Stimulated activated CD4-positive, alpha-beta T cell treated with anti-CD3 and anti-CD28 coated beads, Interleukin-2, amount 100 ng/mL, for 4 hours (primary cell): ENCODE data around the gene CACNG6.
"Not testable (repeated sequence)": the region's sequence is repeated elsewhere in the genome, so short reads cannot be mapped to it uniquely, and the experiment has no call there.

Experiments
- DNase-seq: peaks from one replicate; pipeline ENCODE4 v3.0.0-alpha.2; 2020; ENCODE audit warnings: low read depth

The CACNG6 gene

GRCh38 chr19:54002495-54003315, 11.3 kb downstream of the CACNG6 start:
- DNase-seq, result no peak

GRCh38 chr19:54009440-54009839, 18.0 kb downstream of the CACNG6 start:
- DNase-seq, result no peak

- no peak for DNase-seq
These were observed 19.0 kb downstream of the CACNG6 start for GRCh38 chr19:54010474-54010873.

GRCh38 chr19:54011507-54012211, 20.2 kb downstream of the CACNG6 start:
- DNase-seq, result no peak

- DNase-seq, result no peak
These were observed 22.4 kb downstream of the CACNG6 start for GRCh38 chr19:54013866-54014265.

- DNase-seq, result no peak
These were observed 23.6 kb downstream of the CACNG6 start for GRCh38 chr19:54014920-54015560.

- DNase-seq, result no peak
These were observed 25.8 kb downstream of the CACNG6 start for GRCh38 chr19:54017261-54017660.

GRCh38 chr19:54021363-54021762, 29.9 kb downstream of the CACNG6 start:
- no peak for DNase-seq

GRCh38 chr19:54021932-54022331, 30.5 kb downstream of the CACNG6 start:
- DNase-seq, result no peak

- no peak for DNase-seq
These were observed 31.8 kb downstream of the CACNG6 start for GRCh38 chr19:54023191-54023590.

- DNase-seq, result no peak
These were observed 33.2 kb downstream of the CACNG6 start for GRCh38 chr19:54024660-54025059.

GRCh38 chr19:54026656-54027055, 35.2 kb downstream of the CACNG6 start:
- DNase-seq, result no peak

GRCh38 chr19:54029301-54029700, 37.9 kb downstream of the CACNG6 start:
- DNase-seq, result no peak

- peak; percentile 21 for DNase-seq
These were observed 38.6 kb downstream of the CACNG6 start for GRCh38 chr19:54029930-54030490.

- DNase-seq, result no peak
These were observed 39.6 kb downstream of the CACNG6 start for GRCh38 chr19:54030895-54031586.

GRCh38 chr19:54035215-54036178, 44.1 kb downstream of the CACNG6 start:
- no peak for DNase-seq

- DNase-seq, result not testable (repeated sequence)
These were observed 45.1 kb downstream of the CACNG6 start for GRCh38 chr19:54036542-54036941.

GRCh38 chr19:54040003-54040402, 48.6 kb downstream of the CACNG6 start:
- DNase-seq, result no peak

- no peak for DNase-seq
These were observed 50.7 kb downstream of the CACNG6 start for GRCh38 chr19:54041969-54042606.

- DNase-seq, result no peak
These were observed 51.6 kb downstream of the CACNG6 start for GRCh38 chr19:54042989-54043388.
